Neural cell (in vitro differentiated cells): Measurements from ENCODE around the gene NHEJ1.

Experiments
- EP300 ChIP-seq: fragments of 450-650 bp; conservative IDR thresholded peaks from 2 replicates; pipeline ENCODE4 v1.6.1; 2014; ENCODE audit warnings: antibody characterized with exemption, mild to moderate bottlenecking, moderate library complexity; ENCODE audit not compliant: poor library complexity, severe bottlenecking
- EZH2 ChIP-seq: fragments of 200-600, 300-800 bp; shearing (Covaris generic), sonication (generic); IDR thresholded peaks from 2 replicates; pipeline ENCODE4 v1.6.1; 2014; ENCODE audit warnings: antibody characterized with exemption, low read length, borderline replicate concordance, mild to moderate bottlenecking; ENCODE audit not compliant: insufficient read depth, poor library complexity, severe bottlenecking
- MXI1 ChIP-seq: fragments of 450-650 bp; conservative IDR thresholded peaks from 2 replicates; pipeline ENCODE4 v1.6.1; 2014; ENCODE audit warnings: antibody characterized with exemption, mild to moderate bottlenecking; ENCODE audit not compliant: poor library complexity, severe bottlenecking
- POLR2AphosphoS5 ChIP-seq: IDR thresholded peaks from 2 replicates; pipeline ENCODE4 v1.6.1; 2012
- RAD21 ChIP-seq: fragments of 450-650 bp; conservative IDR thresholded peaks from 2 replicates; pipeline ENCODE4 v1.6.1; 2014; ENCODE audit warnings: antibody characterized with exemption, mild to moderate bottlenecking, moderate library complexity
- TF ChIP-seq, protein P1 (sequence below): fragments of 450-650 bp; IDR thresholded peaks from 2 replicates; pipeline ENCODE4 v1.5.1; 2014; ENCODE audit warnings: antibody characterized with exemption, mild to moderate bottlenecking, moderate library complexity; ENCODE audit not compliant: poor library complexity, severe bottlenecking

DNA sequence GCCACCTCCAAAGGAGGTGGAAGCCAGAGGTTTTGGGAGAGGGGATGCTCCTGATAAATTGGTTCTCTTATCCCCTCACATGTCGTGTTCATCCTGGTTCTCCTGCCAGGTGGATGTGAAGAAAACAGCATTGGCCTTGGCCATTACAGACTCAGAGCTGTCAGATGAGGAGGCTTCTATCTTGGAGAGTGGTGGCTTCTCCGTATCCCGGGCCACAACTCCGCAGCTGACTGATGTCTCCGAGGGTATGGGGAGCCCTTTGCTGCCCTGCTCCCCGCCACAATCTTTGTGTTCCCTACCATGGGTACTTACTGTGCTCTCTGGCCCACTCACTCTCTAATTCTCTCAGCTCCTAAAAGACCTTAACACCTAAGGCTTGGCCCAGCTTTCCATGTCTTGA, 20.9 kb upstream of the NHEJ1 start:
- TF ChIP-seq, protein P1, sequence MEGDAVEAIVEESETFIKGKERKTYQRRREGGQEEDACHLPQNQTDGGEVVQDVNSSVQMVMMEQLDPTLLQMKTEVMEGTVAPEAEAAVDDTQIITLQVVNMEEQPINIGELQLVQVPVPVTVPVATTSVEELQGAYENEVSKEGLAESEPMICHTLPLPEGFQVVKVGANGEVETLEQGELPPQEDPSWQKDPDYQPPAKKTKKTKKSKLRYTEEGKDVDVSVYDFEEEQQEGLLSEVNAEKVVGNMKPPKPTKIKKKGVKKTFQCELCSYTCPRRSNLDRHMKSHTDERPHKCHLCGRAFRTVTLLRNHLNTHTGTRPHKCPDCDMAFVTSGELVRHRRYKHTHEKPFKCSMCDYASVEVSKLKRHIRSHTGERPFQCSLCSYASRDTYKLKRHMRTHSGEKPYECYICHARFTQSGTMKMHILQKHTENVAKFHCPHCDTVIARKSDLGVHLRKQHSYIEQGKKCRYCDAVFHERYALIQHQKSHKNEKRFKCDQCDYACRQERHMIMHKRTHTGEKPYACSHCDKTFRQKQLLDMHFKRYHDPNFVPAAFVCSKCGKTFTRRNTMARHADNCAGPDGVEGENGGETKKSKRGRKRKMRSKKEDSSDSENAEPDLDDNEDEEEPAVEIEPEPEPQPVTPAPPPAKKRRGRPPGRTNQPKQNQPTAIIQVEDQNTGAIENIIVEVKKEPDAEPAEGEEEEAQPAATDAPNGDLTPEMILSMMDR, result no peak
- TF ChIP-seq EZH2 (no peak), MXI1 (no peak), POLR2AphosphoS5 (no peak), RAD21 (no peak), EP300 (no peak)
